Measurements from ENCODE around the gene CMKLR1.

Gene CMKLR1

DNA sequence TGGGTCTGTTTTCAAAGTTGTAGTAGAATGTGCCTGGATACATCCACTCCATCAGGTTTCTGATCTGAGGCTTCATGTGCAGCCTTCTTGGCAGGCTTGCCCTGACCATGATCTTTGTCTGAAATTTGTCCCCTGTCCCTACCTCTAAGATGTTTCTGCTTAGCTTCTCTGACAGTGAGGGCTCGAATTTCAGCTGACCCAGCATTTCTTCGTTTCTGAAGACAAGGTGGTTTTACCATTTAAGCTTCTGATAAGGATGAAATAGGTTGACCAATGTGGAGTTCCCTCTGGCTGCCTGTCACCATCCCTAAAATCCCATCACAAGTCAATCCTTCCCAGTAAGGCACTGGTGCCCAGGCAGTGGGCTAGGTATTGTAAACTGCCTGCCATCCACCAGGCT, 57.0 kb downstream of the CMKLR1 start:
- no peak for DNase-seq (ENCODE audit: low spot score)
- TF ChIP-seq, protein P1, sequence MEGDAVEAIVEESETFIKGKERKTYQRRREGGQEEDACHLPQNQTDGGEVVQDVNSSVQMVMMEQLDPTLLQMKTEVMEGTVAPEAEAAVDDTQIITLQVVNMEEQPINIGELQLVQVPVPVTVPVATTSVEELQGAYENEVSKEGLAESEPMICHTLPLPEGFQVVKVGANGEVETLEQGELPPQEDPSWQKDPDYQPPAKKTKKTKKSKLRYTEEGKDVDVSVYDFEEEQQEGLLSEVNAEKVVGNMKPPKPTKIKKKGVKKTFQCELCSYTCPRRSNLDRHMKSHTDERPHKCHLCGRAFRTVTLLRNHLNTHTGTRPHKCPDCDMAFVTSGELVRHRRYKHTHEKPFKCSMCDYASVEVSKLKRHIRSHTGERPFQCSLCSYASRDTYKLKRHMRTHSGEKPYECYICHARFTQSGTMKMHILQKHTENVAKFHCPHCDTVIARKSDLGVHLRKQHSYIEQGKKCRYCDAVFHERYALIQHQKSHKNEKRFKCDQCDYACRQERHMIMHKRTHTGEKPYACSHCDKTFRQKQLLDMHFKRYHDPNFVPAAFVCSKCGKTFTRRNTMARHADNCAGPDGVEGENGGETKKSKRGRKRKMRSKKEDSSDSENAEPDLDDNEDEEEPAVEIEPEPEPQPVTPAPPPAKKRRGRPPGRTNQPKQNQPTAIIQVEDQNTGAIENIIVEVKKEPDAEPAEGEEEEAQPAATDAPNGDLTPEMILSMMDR (IDR thresholded peaks at IDR 0.05; ENCODE audit: extremely low read depth, missing control alignments), result no peak

DNA sequence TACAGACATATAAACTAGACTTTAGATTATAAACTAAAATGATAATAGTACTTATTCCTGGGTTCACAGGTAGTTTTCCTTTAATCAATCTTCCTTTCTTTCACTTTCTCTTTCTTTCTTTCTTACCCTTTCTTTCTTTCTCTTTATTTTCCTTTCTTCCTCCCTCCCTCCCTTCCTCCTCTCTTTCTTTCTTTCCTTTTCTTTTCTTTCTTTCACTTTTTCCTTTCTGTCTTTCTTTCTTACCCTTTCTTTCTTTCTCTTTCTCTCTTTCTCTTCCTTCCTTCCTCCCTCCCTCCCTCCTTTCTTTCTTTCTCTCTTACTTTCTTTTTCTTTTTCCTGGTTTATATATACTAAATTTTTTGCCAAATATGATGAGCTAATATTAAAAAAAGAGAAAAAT, 61.5 kb downstream of the CMKLR1 start:
- DNase-seq (ENCODE audit: low spot score), result no peak
- TF ChIP-seq, protein P1 (IDR thresholded peaks at IDR 0.05; ENCODE audit: extremely low read depth, missing control alignments), result no peak

DNA sequence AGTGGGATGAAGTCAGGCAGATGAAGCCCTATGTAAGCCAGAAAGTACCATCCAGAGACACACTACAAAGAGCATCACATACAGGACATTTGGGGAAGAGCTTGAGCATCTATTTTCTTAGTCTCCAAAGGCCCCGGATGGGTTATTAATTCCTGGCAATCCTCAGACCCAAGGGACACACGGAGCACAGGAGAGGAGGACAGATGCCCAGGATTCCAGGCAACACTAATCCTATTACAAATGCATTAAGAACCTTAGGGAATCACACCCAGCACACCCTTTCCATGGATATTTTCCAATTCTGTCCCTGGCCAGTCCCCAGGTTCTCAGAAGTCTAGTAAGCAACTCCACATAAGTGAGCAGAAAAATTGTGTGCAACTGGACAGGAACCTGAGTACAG, 65.9 kb downstream of the CMKLR1 start:
- TF ChIP-seq, protein P1 (IDR thresholded peaks at IDR 0.05; ENCODE audit: extremely low read depth, missing control alignments), result no peak
- no peak for DNase-seq (ENCODE audit: low spot score)

DNA sequence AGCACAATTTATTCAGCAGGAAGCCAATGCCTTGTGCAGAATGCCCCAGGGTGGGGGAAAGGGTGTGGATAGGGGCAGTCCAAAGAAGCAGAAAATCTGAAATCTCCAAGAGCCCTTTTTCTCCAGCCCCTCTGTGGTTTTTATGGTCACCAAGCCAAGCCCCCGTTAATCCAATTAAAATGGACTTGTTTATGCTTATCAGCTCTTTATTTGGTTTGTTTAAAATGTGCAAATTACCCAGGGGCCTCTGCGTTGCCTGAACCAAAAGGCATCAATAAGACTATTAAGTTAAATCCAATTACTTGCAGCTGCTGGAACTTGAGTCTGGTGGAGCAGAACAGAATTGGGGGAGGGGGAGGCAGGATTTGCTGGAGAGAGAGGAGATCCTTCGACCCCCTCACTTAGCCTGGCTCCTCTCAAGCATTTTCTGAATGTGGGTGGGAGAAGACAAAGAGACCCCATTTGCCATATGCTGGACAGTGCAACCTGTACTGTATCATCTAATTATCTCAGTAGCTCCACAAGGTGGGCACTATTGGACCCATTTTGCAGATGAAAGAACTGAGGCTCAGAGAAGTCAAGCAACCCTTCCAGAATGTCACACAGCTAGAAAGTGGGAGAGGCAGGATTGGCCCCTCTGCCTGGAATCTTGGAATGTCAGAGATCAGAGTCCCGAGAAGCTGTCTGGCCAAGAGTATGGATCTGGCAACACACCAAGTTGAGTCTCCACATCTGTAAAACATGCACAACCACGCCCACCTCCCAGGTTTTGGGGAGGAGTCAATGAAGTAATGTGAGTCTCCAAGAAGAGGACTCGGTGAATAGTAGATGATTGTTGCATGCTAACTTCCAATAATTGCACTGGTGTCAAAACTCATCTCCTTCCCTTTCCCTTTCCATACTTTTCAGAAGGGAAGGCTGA, 66.9 kb downstream of the CMKLR1 start:
- TF ChIP-seq, protein P1 (IDR thresholded peaks at IDR 0.05; ENCODE audit: extremely low read depth, missing control alignments), result no peak
- DNase-seq (ENCODE audit: low spot score), result no peak

DNA sequence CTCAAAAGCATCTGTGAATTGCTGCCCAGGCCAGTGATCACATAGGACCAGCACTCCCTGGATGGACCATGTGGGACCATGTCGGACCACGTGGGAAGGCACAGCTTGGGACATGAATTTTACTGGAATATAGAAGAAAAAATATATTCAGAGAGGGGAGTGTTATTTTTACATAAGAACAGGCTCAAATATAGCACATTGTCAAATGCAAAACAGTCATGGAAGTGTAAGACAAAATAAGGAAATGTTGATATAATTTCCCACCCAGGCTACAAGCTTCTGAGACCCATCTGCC, 68.3 kb downstream of the CMKLR1 start:
- DNase-seq (ENCODE audit: low spot score), result no peak
- TF ChIP-seq, protein P1 (IDR thresholded peaks at IDR 0.05; ENCODE audit: extremely low read depth, missing control alignments), result no peak

DNA sequence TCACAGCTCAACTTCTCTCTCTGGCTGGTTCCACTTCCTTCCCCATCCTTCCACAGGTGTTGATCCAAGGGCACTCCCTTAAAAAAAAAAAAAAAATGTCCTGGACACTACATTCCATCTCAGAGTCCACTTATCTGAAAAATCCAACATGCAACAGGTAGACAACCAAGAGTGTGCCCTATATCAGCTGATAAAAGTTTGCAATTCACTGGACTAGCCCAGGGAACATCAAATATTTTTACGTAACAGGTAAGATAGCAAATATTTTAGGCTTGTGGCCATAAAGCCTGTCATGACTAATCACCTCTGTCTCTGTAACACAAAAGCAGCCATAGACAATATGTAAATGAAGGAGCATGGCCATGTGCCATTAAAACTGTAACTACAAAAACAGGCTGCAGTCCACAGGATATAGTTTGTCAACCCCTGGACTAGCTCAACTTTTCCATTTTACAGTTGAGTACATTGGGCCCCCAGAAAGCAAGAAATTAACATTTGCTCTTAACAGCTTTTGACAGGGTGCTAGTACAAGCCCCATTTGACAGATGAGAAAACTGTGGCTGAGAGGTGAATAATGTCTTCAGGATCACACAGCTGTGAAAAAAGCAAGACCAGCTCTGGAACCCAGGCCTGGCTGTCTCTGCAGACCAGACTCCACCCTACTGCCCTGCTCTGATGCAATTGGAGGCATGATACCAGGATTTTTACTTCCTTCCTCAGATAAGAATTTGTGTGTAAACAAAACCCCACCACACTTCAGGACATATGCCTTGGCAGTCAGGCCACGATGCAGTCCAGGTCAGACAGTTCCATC, 68.9 kb downstream of the CMKLR1 start:
- no peak for DNase-seq (ENCODE audit: low spot score)
- TF ChIP-seq, protein P1 (IDR thresholded peaks at IDR 0.05; ENCODE audit: extremely low read depth, missing control alignments), result no peak

DNA sequence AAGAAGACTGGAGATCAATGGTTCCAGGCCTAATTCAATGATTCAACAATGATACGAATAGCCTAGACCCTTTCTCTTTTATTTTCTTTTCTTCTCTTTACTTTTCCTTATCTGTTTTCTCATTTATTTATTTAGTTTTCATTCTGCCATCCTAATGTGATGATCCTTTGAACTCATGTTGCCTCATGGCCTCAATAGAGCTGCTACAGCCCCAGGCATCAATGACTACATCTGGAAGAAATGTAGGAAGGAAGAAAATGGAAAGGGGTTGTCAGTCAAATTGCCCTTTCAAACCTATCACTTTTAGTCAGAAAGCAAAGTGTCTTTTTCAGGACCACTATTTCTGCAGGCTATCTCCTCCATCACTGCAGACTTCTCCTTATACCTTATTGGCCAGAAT, 69.9 kb downstream of the CMKLR1 start:
- DNase-seq (ENCODE audit: low spot score), result no peak

More for the DNA sequence above, 69.9 kb downstream of the CMKLR1 start:
- TF ChIP-seq, protein P1 (IDR thresholded peaks at IDR 0.05; ENCODE audit: extremely low read depth, missing control alignments), result no peak
